Measurements from ENCODE around the gene STK40. TPM values are rescaled to one million over a fixed set of nuclear protein-coding genes. Genes with fewer than 3 reads are reported as not detected.

STK40 gene
- total RNA-seq, 2 donors from 2014 or later = 19.4 to 32.4 TPM

- H3K9me3 ChIP-seq (ENCODE audit: control insufficient read depth, low read length) = no peaks in the 10 kb centered on the region
- H3K27ac Mint-ChIP-seq = no peak overlapping the region
- no peak overlapping the region for H3K27ac ChIP-seq (ENCODE audit: low read depth, low read length)
- TF ChIP-seq CTCF (conservative IDR thresholded peaks at IDR 0.05) = no peak
- no peaks in the 10 kb centered on the region for H3K27me3 Mint-ChIP-seq (ENCODE audit: insufficient read depth)
- H3K36me3 ChIP-seq (ENCODE audit: control insufficient read depth, insufficient read depth, low read length) = peaks cover 37% of the 10 kb centered on the region
- H3K9ac ChIP-seq (ENCODE audit: extremely low read depth, low read length, poor library complexity, severe bottlenecking) = no peak overlapping the region
- peaks cover 25% of the 10 kb centered on the region for H3K4me1 Mint-ChIP-seq
- H3K36me3 Mint-ChIP-seq (ENCODE audit: low read depth) = peaks cover 17% of the 10 kb centered on the region
- no peaks in the 10 kb centered on the region for H3K9me3 Mint-ChIP-seq
- H3K27me3 ChIP-seq (ENCODE audit: control insufficient read depth, insufficient read depth, low read length, poor library complexity, severe bottlenecking) = no peaks in the 10 kb centered on the region
- DNase-seq = peak; percentile 62
- 94% methylated on average over 1 of the region's 3 CpGs; no CpG with 5 or more reads in 1 of the 2 experiments for WGBS, 2 experiments (ENCODE audit: insufficient coverage in 1 of 2, insufficient read length in 1 of 2)
- H3K4me3 ChIP-seq (ENCODE audit: low read length) = no peak overlapping the region
- no peak overlapping the region for H3K4me3 Mint-ChIP-seq
- peaks cover 16% of the 10 kb centered on the region for H3K4me1 ChIP-seq (ENCODE audit: control insufficient read depth, insufficient read depth, low read length)
Observed at GRCh38 chr1:36372617-36373016, 13.1 kb downstream of the STK40 start.

- peaks cover 9% of the 10 kb centered on the region for H3K4me1 ChIP-seq (ENCODE audit: control insufficient read depth, insufficient read depth, low read length)
- H3K4me1 Mint-ChIP-seq = peaks cover 23% of the 10 kb centered on the region
- WGBS, 2 experiments (ENCODE audit: insufficient coverage in 1 of 2, insufficient read length in 1 of 2) = 65 to 70% methylated on average over 3 to 7 of the region's 7 CpGs
Observed at GRCh38 chr1:36369061-36369861, 16.5 kb downstream of the STK40 start.

GRCh38 chr1:36367798-36368197, 17.9 kb downstream of the STK40 start:
- Mint-ChIP-seq H3K27ac (no peak overlapping the region), H3K27me3 (ENCODE audit: insufficient read depth) (no peaks in the 10 kb centered on the region), H3K9me3 (no peaks in the 10 kb centered on the region), H3K4me1 (peaks cover 11% of the 10 kb centered on the region), H3K36me3 (ENCODE audit: low read depth) (peaks cover 28% of the 10 kb centered on the region), H3K4me3 (no peak overlapping the region)
- Histone ChIP-seq H3K4me3 (ENCODE audit: low read length) (no peak overlapping the region), H3K9me3 (ENCODE audit: control insufficient read depth, low read length) (no peaks in the 10 kb centered on the region), H3K36me3 (ENCODE audit: control insufficient read depth, insufficient read depth, low read length) (peaks cover 53% of the 10 kb centered on the region), H3K9ac (ENCODE audit: extremely low read depth, low read length, poor library complexity, severe bottlenecking) (no peak overlapping the region), H3K27me3 (ENCODE audit: control insufficient read depth, insufficient read depth, low read length, poor library complexity, severe bottlenecking) (no peaks in the 10 kb centered on the region), H3K4me1 (ENCODE audit: control insufficient read depth, insufficient read depth, low read length) (no peaks in the 10 kb centered on the region), H3K27ac (ENCODE audit: low read depth, low read length) (no peak overlapping the region)
- no peak for DNase-seq
- 96 to 100% methylated on average over 2 to 4 of the region's 4 CpGs for WGBS, 2 experiments (ENCODE audit: insufficient coverage in 1 of 2, insufficient read length in 1 of 2)
- TF ChIP-seq CTCF (conservative IDR thresholded peaks at IDR 0.05) = no peak

More at GRCh38 chr1:36369061-36369861, 16.5 kb downstream of the STK40 start:
- no peak overlapping the region for H3K4me3 Mint-ChIP-seq
- Histone ChIP-seq H3K4me3 (ENCODE audit: low read length) (no peak overlapping the region), H3K9me3 (ENCODE audit: control insufficient read depth, low read length) (no peaks in the 10 kb centered on the region), H3K27me3 (ENCODE audit: control insufficient read depth, insufficient read depth, low read length, poor library complexity, severe bottlenecking) (no peaks in the 10 kb centered on the region), H3K36me3 (ENCODE audit: control insufficient read depth, insufficient read depth, low read length) (peaks cover 48% of the 10 kb centered on the region), H3K9ac (ENCODE audit: extremely low read depth, low read length, poor library complexity, severe bottlenecking) (no peak overlapping the region), H3K27ac (ENCODE audit: low read depth, low read length) (peak overlapping the region; percentile 12)
- no peaks in the 10 kb centered on the region for H3K9me3 Mint-ChIP-seq
- peak; percentile 97 for DNase-seq
- peak; percentile 92 for TF ChIP-seq CTCF (conservative IDR thresholded peaks at IDR 0.05)
- peaks cover 24% of the 10 kb centered on the region for H3K36me3 Mint-ChIP-seq (ENCODE audit: low read depth)
- no peaks in the 10 kb centered on the region for H3K27me3 Mint-ChIP-seq (ENCODE audit: insufficient read depth)
- H3K27ac Mint-ChIP-seq = peak overlapping the region; percentile 55

Data from endodermal cell (in vitro differentiated cells).